Activated T-cell treated with anti-CD3 and anti-CD28 coated beads, Interleukin-2, amount 50 U/mL, for 48 hours (primary cell): Measurements from ENCODE around the gene CUTC.
A peak's percentile ranks its signal among the peaks of the same experiment; 100 is the strongest.
"Not testable (repeated sequence)": the region's sequence is repeated elsewhere in the genome, so short reads cannot be mapped to it uniquely, and the experiment has no call there.

Source experiments
- DNase-seq, 2 experiments: peaks; one replicate each; pipeline ENCODE4 v3.0.0-alpha.2; 2020

Gene CUTC

GRCh38 chr10:99743841-99744240 is 11.8 kb downstream of the CUTC start:
- DNase-seq: no peak

- not testable (repeated sequence) for DNase-seq
Measured at GRCh38 chr10:99746166-99746565, 14.1 kb downstream of the CUTC start.

GRCh38 chr10:99748823-99749451 is 16.9 kb downstream of the CUTC start:
- no peak for DNase-seq

GRCh38 chr10:99750641-99751040 is 18.6 kb downstream of the CUTC start:
- no peak for DNase-seq

GRCh38 chr10:99754670-99755069 is 22.6 kb downstream of the CUTC start:
- no peak for DNase-seq

GRCh38 chr10:99756159-99756558 is 24.1 kb downstream of the CUTC start:
- no peak for DNase-seq

GRCh38 chr10:99758211-99758891 is 26.3 kb downstream of the CUTC start:
- DNase-seq: no peak

- no peak for DNase-seq
Measured at GRCh38 chr10:99760321-99760720, 28.3 kb downstream of the CUTC start.

GRCh38 chr10:99761365-99761764 is 29.3 kb downstream of the CUTC start:
- no peak for DNase-seq

- no peak for DNase-seq
Measured at GRCh38 chr10:99765672-99766301, 33.8 kb downstream of the CUTC start.

- DNase-seq: peak; percentile 16 to 18
Measured at GRCh38 chr10:99766302-99766681, 34.3 kb downstream of the CUTC start.

- no peak for DNase-seq
Measured at GRCh38 chr10:99767901-99768300, 35.9 kb downstream of the CUTC start.

- DNase-seq: no peak
Measured at GRCh38 chr10:99768556-99768955, 36.5 kb downstream of the CUTC start.

GRCh38 chr10:99769706-99770105 is 37.7 kb downstream of the CUTC start:
- no peak for DNase-seq

GRCh38 chr10:99770408-99771045 is 38.5 kb downstream of the CUTC start:
- DNase-seq: no peak

- DNase-seq: no peak
Measured at GRCh38 chr10:99775850-99776249, 43.8 kb downstream of the CUTC start.

- DNase-seq: no peak
Measured at GRCh38 chr10:99777918-99778714, 46.1 kb downstream of the CUTC start.

GRCh38 chr10:99779335-99779734 is 47.3 kb downstream of the CUTC start:
- DNase-seq: no peak

- DNase-seq: no peak
Measured at GRCh38 chr10:99781734-99782429, 49.8 kb downstream of the CUTC start.

- no peak for DNase-seq
Measured at GRCh38 chr10:99782447-99783286, 50.6 kb downstream of the CUTC start, which contains the start of gene ABCC2. ABCC2 (plus strand) TSS chr10:99782640; CDS start chr10:99782845, 205 bp downstream.

GRCh38 chr10:99784016-99784726 is 52.1 kb downstream of the CUTC start:
- no peak for DNase-seq
